Hepatocyte (in vitro differentiated cells): ENCODE results near the gene CACFD1. TPM values are rescaled to one million over a fixed set of nuclear protein-coding genes. Genes with fewer than 3 reads are reported as not detected.

Experiments
- DNase-seq: peaks from one replicate; pipeline ENCODE4 v3.0.0-alpha.2; 2016; ENCODE audit warnings: low spot score
- H2AFZ ChIP-seq: fragments of 200-600 bp; sonication (generic); 2 replicates; pipeline ENCODE4 v1.6.0; 2016; ENCODE audit warnings: antibody characterized with exemption, mild to moderate bottlenecking
- H3K27ac ChIP-seq: fragments of 200-600 bp; sonication (generic); 2 replicates; pipeline ENCODE4 v1.5.1; 2016; ENCODE audit warnings: mild to moderate bottlenecking
- H3K27me3 ChIP-seq: fragments of 200-600 bp; sonication (generic); 2 replicates; pipeline ENCODE4 v1.6.1; 2016
- H3K36me3 ChIP-seq: fragments of 200-600 bp; sonication (generic); replicated peaks from 2 replicates; pipeline ENCODE4 v1.5.1; 2016; ENCODE audit warnings: low read depth; ENCODE audit not compliant: insufficient read depth
- H3K4me1 ChIP-seq: fragments of 200-600 bp; sonication (generic); 2 replicates; pipeline ENCODE4 v1.5.1; 2016; ENCODE audit warnings: mild to moderate bottlenecking, moderate library complexity; ENCODE audit not compliant: insufficient read depth
- H3K4me2 ChIP-seq: fragments of 200-600 bp; sonication (generic); 2 replicates; pipeline ENCODE4 v1.6.0; 2016
- H3K4me3 ChIP-seq: fragments of 200-600 bp; sonication (generic); 2 replicates; pipeline ENCODE4 v1.5.1; 2016; ENCODE audit warnings: mild to moderate bottlenecking
- H3K79me2 ChIP-seq: fragments of 200-600 bp; sonication (generic); 2 replicates; pipeline ENCODE4 v1.6.0; 2017; ENCODE audit warnings: mild to moderate bottlenecking
- H3K9me2 ChIP-seq: fragments of 200-600 bp; sonication (generic); replicated peaks from 2 replicates; pipeline ENCODE4 v1.6.0; 2017; ENCODE audit warnings: mild to moderate bottlenecking; ENCODE audit not compliant: insufficient read depth
- H3K9me3 ChIP-seq: fragments of 200-600 bp; sonication (generic); 2 replicates; pipeline ENCODE4 v1.5.1; 2016; ENCODE audit warnings: low read depth, mild to moderate bottlenecking
- H4K20me1 ChIP-seq: fragments of 200-600 bp; sonication (generic); 2 replicates; pipeline ENCODE4 v1.6.0; 2016; ENCODE audit warnings: mild to moderate bottlenecking; ENCODE audit not compliant: insufficient read depth, poor library complexity, severe bottlenecking
- CTCF ChIP-seq: fragments of 200-600 bp; sonication (generic); IDR thresholded peaks from 2 replicates; pipeline ENCODE4 v1.5.1; 2016; ENCODE audit warnings: antibody characterized with exemption, mild to moderate bottlenecking; ENCODE audit not compliant: poor library complexity
- EZH2 ChIP-seq: fragments of 200-600 bp; sonication (generic); IDR thresholded peaks from 2 replicates; pipeline ENCODE4 v1.6.1; 2016; ENCODE audit warnings: antibody characterized with exemption, mild to moderate bottlenecking, borderline replicate concordance
- EZH2phosphoT487 ChIP-seq: fragments of 200-600 bp; sonication (generic); IDR thresholded peaks from one replicate; pipeline ENCODE4 v1.6.1; 2018; ENCODE audit warnings: antibody characterized with exemption, mild to moderate bottlenecking, low read depth, moderate library complexity; ENCODE audit not compliant: unreplicated experiment, severe bottlenecking
- WGBS: methylation state at CpG from one replicate; pipeline ENCODE4 v1.1.6; 2016; ENCODE audit warnings: low lambda C conversion rate; ENCODE audit errors: missing lambda C conversion rate; 5-methylcytosine and 5-hydroxymethylcytosine counted together
- polyA plus RNA-seq: library from polyadenylated mRNA; unstranded; fragments of >200 nt; fragmentation: Nextera tagmentation; extraction: Ambion mirVana; gene quantifications from 2 replicates; pipeline ENCODE4 v1.2.1, GENCODE V29; 2016
- total RNA-seq: library from RNA; depleted of rRNA; stranded (reverse); fragments of >200 nt; gene quantifications from 2 replicates; pipeline ENCODE4 v1.2.3, GENCODE V29; 2014

Gene CACFD1
- total and polyA plus RNA-seq, 2 experiments from 2014 or later = 31.5 to 49.2 TPM

DNA sequence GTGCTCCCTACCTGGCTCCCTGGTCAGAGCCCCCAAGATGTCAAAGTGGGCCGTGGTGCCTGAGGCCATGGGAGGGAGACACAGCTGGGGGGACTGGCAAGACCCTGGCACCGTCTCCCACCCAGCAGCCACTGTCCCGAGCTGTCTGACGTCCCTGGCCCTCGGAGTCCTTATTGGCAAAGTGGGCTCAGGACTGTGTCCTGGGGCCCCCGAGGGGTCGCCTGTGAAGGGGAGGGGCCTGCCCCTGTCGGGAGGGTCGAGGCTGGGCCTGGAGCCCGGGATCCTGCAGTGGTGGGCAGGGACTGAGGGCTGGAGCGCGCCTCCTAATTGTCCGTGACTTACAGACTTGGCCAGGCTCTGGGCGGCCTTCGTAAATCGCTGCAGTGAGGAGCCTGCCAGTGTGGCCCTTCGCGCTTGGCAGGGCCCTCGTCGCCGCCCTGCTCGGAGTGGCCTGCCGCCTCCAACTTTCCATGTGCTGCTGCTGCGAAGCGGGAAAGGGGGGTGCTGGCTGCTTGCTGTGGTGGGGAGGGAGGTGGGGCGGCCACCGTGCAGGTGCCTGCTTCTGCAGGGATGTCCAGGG, 51.2 kb downstream of the CACFD1 start:
- no peaks in the 10 kb centered on the region for H4K20me1 ChIP-seq
- H3K27ac ChIP-seq = no peak overlapping the region
- H3K27me3 ChIP-seq = no peaks in the 10 kb centered on the region
- H3K4me2 ChIP-seq = no peak overlapping the region
- WGBS = 89% methylated on average over 27 of the region's 27 CpGs
- peaks cover 18% of the 10 kb centered on the region for H3K4me1 ChIP-seq
- no peak overlapping the region for H2AFZ ChIP-seq
- H3K4me3 ChIP-seq = no peak overlapping the region
- H3K79me2 ChIP-seq = no peaks in the 10 kb centered on the region
- DNase-seq = no peak
- H3K9me3 ChIP-seq = no peaks in the 10 kb centered on the region
- H3K36me3 ChIP-seq = no peaks in the 10 kb centered on the region
- no peaks in the 10 kb centered on the region for H3K9me2 ChIP-seq
- TF ChIP-seq CTCF = no peak
- TF ChIP-seq EZH2 = no peak
- TF ChIP-seq EZH2phosphoT487 = no peak

DNA sequence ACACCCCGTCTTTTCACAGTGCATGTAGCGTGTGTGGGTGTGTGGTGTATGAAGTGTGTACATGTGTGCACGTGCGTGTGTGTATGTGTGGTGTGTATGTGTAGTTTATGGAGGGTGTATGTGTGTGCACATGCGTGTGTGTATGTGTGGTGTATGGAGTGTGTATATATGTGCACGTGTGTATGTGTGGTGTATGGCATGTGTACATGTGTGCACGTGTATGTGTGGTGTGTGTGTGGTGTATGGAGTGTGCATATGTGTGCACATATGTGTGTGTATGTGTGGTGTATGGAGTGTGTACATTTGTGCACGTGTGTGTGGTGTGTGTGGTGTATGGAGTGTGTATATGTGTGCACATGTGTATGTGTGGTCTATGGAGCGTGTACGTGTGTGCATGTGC, 51.8 kb downstream of the CACFD1 start:
- Histone ChIP-seq H3K9me3 (no peaks in the 10 kb centered on the region), H3K79me2 (no peaks in the 10 kb centered on the region), H3K4me3 (no peak overlapping the region), H4K20me1 (no peaks in the 10 kb centered on the region), H3K27ac (no peak overlapping the region), H3K9me2 (no peaks in the 10 kb centered on the region), H3K27me3 (no peaks in the 10 kb centered on the region), H3K4me2 (no peak overlapping the region), H3K4me1 (peaks cover 18% of the 10 kb centered on the region), H3K36me3 (no peaks in the 10 kb centered on the region), H2AFZ (no peak overlapping the region)
- WGBS = 88% methylated on average over 10 of the region's 10 CpGs
- TF ChIP-seq CTCF (no peak), EZH2 (no peak), EZH2phosphoT487 (no peak)
- no peak for DNase-seq

DNA sequence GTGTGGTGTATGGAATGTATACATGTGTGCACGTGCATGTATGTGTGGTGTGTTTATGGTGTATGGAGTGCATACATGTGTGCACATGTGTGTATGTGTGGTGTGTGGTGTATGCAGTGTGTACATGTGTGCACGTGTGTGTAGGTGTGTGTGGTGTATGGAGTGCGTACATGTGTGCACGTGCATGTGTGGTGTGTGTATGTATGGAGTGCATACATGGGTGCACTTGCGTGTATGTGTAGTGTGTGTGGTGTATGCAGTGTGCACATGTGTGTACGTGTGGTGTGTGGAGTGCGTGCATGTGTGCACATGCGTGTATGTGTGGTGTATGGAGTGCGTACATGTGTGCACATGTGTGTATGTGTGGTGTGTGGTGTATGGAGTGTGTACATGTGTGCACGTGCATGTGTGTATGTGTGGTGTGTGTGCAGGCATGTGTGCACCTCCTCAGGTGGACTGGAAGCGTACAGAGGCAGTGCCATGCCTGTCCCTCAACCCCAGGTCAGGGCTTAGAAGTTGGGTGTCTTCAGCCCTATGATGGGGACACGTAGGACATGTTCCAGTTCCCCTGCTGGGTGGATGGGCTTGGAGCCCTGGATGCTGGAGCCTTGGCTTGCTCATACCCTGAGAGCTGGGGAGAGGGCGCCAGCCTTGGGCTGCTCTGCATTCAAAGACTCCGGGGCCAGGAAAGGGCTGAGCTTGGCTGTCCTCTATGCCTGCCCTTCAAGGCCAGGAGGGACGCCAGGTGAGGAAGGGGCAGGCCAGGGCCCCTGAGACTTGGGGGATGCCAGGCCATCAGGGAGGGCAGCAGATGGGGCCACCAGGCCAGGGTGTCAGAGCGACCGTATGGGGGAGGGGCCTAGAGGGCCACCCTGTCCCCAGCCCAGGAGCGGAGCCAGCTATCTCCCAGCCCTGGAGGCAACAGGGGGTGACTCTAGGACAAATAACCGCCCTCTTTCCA, 52.8 kb downstream of the CACFD1 start:
- H3K4me1 ChIP-seq = peaks cover 18% of the 10 kb centered on the region
- H3K9me2 ChIP-seq = no peaks in the 10 kb centered on the region
- no peak overlapping the region for H3K27ac ChIP-seq
- DNase-seq = no peak
- H3K9me3 ChIP-seq = no peaks in the 10 kb centered on the region
- TF ChIP-seq EZH2 = no peak
- TF ChIP-seq CTCF = no peak
- no peak for TF ChIP-seq EZH2phosphoT487
- H4K20me1 ChIP-seq = no peaks in the 10 kb centered on the region
- H3K36me3 ChIP-seq = no peaks in the 10 kb centered on the region
- H3K4me3 ChIP-seq = no peak overlapping the region
- no peaks in the 10 kb centered on the region for H3K79me2 ChIP-seq
- no peak overlapping the region for H2AFZ ChIP-seq
- no peaks in the 10 kb centered on the region for H3K27me3 ChIP-seq
- WGBS = 94% methylated on average over 18 of the region's 19 CpGs
- H3K4me2 ChIP-seq = no peak overlapping the region
